Erythroblast (primary cell): ENCODE measurements around the gene EXOC6B.

ENCODE experiments used
- GATA1 ChIP-seq: IDR thresholded peaks from 2 replicates; pipeline ENCODE4 v1.6.1; 2011; ENCODE audit warnings: low read depth, mild to moderate bottlenecking, control low read depth, low read length, moderate library complexity
- POLR2A ChIP-seq: IDR thresholded peaks from 2 replicates; pipeline ENCODE4 v1.6.1; 2011; ENCODE audit warnings: mild to moderate bottlenecking, low read length

DNA sequence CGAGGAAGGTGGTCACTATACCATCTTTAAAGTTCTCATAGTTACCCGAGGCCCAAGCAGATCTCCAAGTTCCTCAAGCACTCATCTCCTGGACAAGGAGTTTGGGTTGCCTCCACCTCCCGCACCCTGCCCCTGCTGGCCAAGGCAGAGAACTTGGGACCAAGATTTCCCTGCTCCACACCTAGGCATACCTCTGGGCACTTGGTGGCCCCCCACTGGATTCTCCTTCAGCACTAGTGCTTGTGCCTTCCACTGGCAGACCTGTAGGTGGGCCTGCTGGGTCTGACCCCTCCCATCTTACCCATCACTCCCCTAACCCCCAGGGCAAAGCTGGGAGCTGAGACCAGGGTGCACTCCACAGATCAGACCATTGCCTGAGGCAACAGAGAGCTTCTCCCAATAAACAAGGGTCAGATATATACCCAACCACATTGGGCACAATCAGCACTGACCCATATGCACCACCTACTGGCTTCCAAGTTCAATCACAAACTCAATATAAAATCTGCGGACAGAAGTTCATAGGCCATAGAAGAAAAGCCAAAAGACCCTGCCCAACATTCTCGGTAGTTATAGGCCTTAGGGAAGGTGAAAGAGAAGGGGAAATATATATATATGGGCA, 244.2 kb downstream of the EXOC6B start:
- TF ChIP-seq POLR2A (no peak), GATA1 (no peak)
